Measurements from ENCODE around the gene DELE1.
"Not testable (repeated sequence)": the region's sequence is repeated elsewhere in the genome, so short reads cannot be mapped to it uniquely, and the experiment has no call there.

The DELE1 gene

DNA sequence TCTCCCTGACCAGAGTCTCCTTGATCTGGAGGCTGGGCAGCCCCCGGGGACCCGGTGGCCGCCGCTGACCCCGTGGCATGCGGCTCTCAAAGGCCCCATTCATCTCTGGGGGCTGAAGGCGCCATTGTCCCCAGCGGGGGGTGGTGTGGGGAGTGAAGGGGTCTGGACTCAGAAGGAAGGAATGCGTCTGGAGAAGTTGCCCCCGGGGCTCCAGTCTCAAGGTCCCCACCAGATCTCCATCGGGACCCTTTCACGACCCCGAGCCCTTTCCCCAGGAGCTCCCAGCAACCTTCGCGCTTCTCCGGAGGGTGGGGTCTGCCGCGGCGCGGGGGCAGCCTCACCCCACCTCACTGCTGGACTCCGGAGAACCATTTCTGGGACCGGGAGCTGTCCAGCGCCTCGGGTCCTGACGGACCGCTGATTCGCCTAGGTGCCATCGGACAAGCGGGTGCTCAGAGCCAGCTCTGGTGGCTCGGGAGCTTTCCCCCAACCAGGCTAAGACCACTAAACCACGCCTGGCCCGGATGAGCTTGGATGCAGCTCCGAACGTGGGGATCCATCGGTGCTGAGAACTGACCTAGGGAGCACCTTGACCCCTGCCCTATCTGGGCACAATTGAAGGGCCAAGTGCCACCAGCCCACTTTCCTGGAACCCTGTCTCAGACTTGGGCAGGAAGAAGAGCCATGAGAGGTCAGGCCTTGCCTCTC is 40.3 kb upstream of the DELE1 start:
- H2BK5ac ChIP-seq (ENCODE audit: low read depth, low read length, poor library complexity, severe bottlenecking): no peak overlapping the region
- no peak overlapping the region for H3K9ac ChIP-seq (ENCODE audit: low read length)
- H3K4me2 ChIP-seq (ENCODE audit: low read length, poor library complexity, severe bottlenecking): no peak overlapping the region
- no peak overlapping the region for H2AK5ac ChIP-seq (ENCODE audit: low read length, severe bottlenecking)
- no peaks in the 10 kb centered on the region for H3K79me1 ChIP-seq (replicated peaks; ENCODE audit: low read length, poor library complexity, severe bottlenecking)
- no peak overlapping the region for H2BK15ac ChIP-seq (ENCODE audit: low read depth, poor library complexity, severe bottlenecking)
- no peak overlapping the region for H2BK12ac ChIP-seq (ENCODE audit: low read length in 2 of 2)
- 4% methylated on average over 28 of the region's 35 CpGs for WGBS
- no peak overlapping the region for H3K4me3 ChIP-seq (ENCODE audit: insufficient read depth in 1 of 2, low read depth in 1 of 2, low read length in 2 of 2)
- H3K9me3 ChIP-seq (ENCODE audit: control insufficient read depth, low read length): no peaks in the 10 kb centered on the region
- no peak overlapping the region for H2BK120ac ChIP-seq (ENCODE audit: low read depth, low read length)
- H3K4me1 ChIP-seq (ENCODE audit: control insufficient read depth, insufficient read depth, low read depth, low read length): peaks cover 9% of the 10 kb centered on the region
- H3K18ac ChIP-seq (ENCODE audit: low read depth in 1 of 2, low read length in 2 of 2): no peak overlapping the region
- no peak overlapping the region for H4K91ac ChIP-seq (ENCODE audit: low read length)
- H2AFZ ChIP-seq (ENCODE audit: low read depth, low read length): no peak overlapping the region
- H3K36me3 ChIP-seq (ENCODE audit: control insufficient read depth in 1 of 2, insufficient read depth in 2 of 2, low read depth in 1 of 2, low read length in 2 of 2): no peaks in the 10 kb centered on the region
- H3K27me3 ChIP-seq (ENCODE audit: control insufficient read depth in 1 of 2, insufficient read depth in 1 of 2, low read length in 2 of 2): peaks cover 68 to 73% of the 10 kb centered on the region in 2 experiments
- H4K8ac ChIP-seq (ENCODE audit: low read length): no peak overlapping the region
- H3K23ac ChIP-seq (ENCODE audit: low read length in 2 of 2): no peak overlapping the region
- peak; percentile 38 for DNase-seq
- H3K27ac ChIP-seq (ENCODE audit: low read length, poor library complexity, severe bottlenecking): no peak overlapping the region
- H3K14ac ChIP-seq (ENCODE audit: low read length in 2 of 2): no peak overlapping the region
- H3K4ac ChIP-seq (ENCODE audit: low read depth in 1 of 2, low read length in 2 of 2): no peak overlapping the region

DNA sequence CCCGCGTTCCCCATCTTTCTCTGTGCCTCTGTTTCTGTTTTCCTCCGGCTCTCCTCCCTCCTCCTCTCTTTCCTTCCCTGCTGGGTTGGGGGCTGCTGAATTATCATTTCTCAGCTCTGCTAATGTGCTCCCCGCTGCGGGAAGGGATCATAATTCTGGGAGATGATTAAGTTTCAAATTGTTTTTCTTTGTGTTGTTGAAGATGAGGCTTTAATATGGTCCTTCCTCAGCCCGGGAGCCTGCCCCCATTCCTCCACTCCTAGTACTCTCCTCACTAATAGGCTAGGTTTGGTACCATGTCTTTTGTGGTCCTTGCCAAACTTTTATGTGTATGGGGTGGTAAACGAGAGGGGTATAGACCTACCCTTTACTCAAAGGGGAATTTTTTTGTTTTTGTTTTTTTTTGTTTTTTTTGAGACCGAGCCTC is 39.8 kb upstream of the DELE1 start:
- 51% methylated on average over 5 of the region's 8 CpGs for WGBS
- no peak overlapping the region for H2AFZ ChIP-seq (ENCODE audit: low read depth, low read length)
- H2BK12ac ChIP-seq (ENCODE audit: low read length in 2 of 2): no peak overlapping the region
- H2BK15ac ChIP-seq (ENCODE audit: low read depth, poor library complexity, severe bottlenecking): no peak overlapping the region
- no peak overlapping the region for H3K18ac ChIP-seq (ENCODE audit: low read depth in 1 of 2, low read length in 2 of 2)
- H4K91ac ChIP-seq (ENCODE audit: low read length): no peak overlapping the region
- peaks cover 65 to 68% of the 10 kb centered on the region in 2 experiments for H3K27me3 ChIP-seq (ENCODE audit: control insufficient read depth in 1 of 2, insufficient read depth in 1 of 2, low read length in 2 of 2)
- no peaks in the 10 kb centered on the region for H3K79me1 ChIP-seq (replicated peaks; ENCODE audit: low read length, poor library complexity, severe bottlenecking)
- H3K4me3 ChIP-seq (ENCODE audit: insufficient read depth in 1 of 2, low read depth in 1 of 2, low read length in 2 of 2): no peak overlapping the region
- no peak for DNase-seq
- no peaks in the 10 kb centered on the region for H3K36me3 ChIP-seq (ENCODE audit: control insufficient read depth in 1 of 2, insufficient read depth in 2 of 2, low read depth in 1 of 2, low read length in 2 of 2)
- no peak overlapping the region for H2AK5ac ChIP-seq (ENCODE audit: low read length, severe bottlenecking)
- H3K27ac ChIP-seq (ENCODE audit: low read length, poor library complexity, severe bottlenecking): no peak overlapping the region
- H3K9me3 ChIP-seq (ENCODE audit: control insufficient read depth, low read length): no peaks in the 10 kb centered on the region
- no peak overlapping the region for H3K14ac ChIP-seq (ENCODE audit: low read length in 2 of 2)
- H3K9ac ChIP-seq (ENCODE audit: low read length): no peak overlapping the region
- peaks cover 4% of the 10 kb centered on the region for H3K4me1 ChIP-seq (ENCODE audit: control insufficient read depth, insufficient read depth, low read depth, low read length)
- no peak overlapping the region for H4K8ac ChIP-seq (ENCODE audit: low read length)
- H3K4ac ChIP-seq (ENCODE audit: low read depth in 1 of 2, low read length in 2 of 2): no peak overlapping the region
- no peak overlapping the region for H2BK120ac ChIP-seq (ENCODE audit: low read depth, low read length)
- H3K23ac ChIP-seq (ENCODE audit: low read length in 2 of 2): no peak overlapping the region
- H2BK5ac ChIP-seq (ENCODE audit: low read depth, low read length, poor library complexity, severe bottlenecking): no peak overlapping the region
- no peak overlapping the region for H3K4me2 ChIP-seq (ENCODE audit: low read length, poor library complexity, severe bottlenecking)

DNA sequence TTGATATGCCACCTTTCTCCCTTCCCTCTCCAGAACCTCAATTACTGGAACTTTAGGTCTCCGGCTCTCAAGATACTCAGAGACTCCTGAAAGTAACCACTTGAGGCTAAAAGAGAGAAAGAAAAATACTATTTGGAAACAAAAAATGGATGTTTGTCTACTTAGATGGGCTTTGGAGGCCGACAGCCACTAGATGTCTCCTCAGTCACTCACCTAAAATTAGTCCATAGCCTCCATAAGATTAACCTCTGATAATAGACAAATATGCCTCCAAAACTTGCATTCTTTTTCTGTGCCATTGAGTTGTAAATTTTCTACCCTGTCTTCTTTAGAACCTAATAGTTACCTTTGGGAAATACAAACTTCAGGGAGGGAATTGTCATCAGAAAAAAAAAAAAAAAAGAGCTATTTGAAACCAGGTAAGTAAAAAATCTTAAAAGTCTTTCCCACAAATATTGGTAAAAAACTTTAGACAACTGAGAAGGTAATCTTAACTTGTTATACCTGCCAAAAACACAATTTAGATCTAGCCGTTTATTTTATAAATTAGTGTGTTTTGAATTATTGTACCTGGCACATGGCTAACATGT is 34.3 kb upstream of the DELE1 start:
- H3K4me1 ChIP-seq (ENCODE audit: control insufficient read depth, insufficient read depth, low read depth, low read length): no peaks in the 10 kb centered on the region
- no peak overlapping the region for H2AFZ ChIP-seq (ENCODE audit: low read depth, low read length)
- no peak overlapping the region for H3K18ac ChIP-seq (ENCODE audit: low read depth in 1 of 2, low read length in 2 of 2)

DNA sequence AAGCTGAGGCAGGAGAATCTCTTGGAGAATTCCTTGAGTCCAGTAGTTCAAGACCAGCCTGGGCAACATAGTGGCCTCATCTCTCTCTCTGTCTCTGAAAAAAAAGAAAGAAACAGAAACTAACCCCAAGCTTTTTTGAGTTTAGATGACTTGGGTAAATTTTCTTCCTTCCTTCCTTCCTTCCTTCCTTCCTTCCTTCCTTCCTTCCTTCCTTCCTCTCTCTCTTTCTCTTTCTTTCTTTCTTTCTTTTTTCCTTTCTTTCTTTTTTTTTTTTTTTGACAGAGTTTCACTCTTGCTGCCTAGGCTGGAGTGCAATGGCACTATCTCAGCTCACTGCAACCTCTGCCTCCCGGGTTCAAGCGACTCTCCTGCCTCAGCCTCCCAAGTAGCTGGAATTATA is 33.2 kb upstream of the DELE1 start:
- H3K4ac ChIP-seq (ENCODE audit: low read depth in 1 of 2, low read length in 2 of 2); DNase-seq; H3K4me2 ChIP-seq (ENCODE audit: low read length, poor library complexity, severe bottlenecking); H2BK15ac ChIP-seq (ENCODE audit: low read depth, poor library complexity, severe bottlenecking); H3K23ac ChIP-seq (ENCODE audit: low read length in 2 of 2); H2BK12ac ChIP-seq (ENCODE audit: low read length in 2 of 2); H3K9ac ChIP-seq (ENCODE audit: low read length); H3K9me3 ChIP-seq (ENCODE audit: control insufficient read depth, low read length); H3K27ac ChIP-seq (ENCODE audit: low read length, poor library complexity, severe bottlenecking); H3K36me3 ChIP-seq (ENCODE audit: control insufficient read depth in 1 of 2, insufficient read depth in 2 of 2, low read depth in 1 of 2, low read length in 2 of 2); H2BK5ac ChIP-seq (ENCODE audit: low read depth, low read length, poor library complexity, severe bottlenecking); H3K14ac ChIP-seq (ENCODE audit: low read length in 2 of 2); H3K4me1 ChIP-seq (ENCODE audit: control insufficient read depth, insufficient read depth, low read depth, low read length); H3K18ac ChIP-seq (ENCODE audit: low read depth in 1 of 2, low read length in 2 of 2); H2AFZ ChIP-seq (ENCODE audit: low read depth, low read length); H2AK5ac ChIP-seq (ENCODE audit: low read length, severe bottlenecking); H3K4me3 ChIP-seq (ENCODE audit: insufficient read depth in 1 of 2, low read depth in 1 of 2, low read length in 2 of 2); H3K79me1 ChIP-seq (replicated peaks; ENCODE audit: low read length, poor library complexity, severe bottlenecking); H4K91ac ChIP-seq (ENCODE audit: low read length); H2BK120ac ChIP-seq (ENCODE audit: low read depth, low read length); H4K8ac ChIP-seq (ENCODE audit: low read length): not testable (repeated sequence)
- 94% methylated on average over 2 of the region's 2 CpGs for WGBS
- H3K27me3 ChIP-seq (ENCODE audit: control insufficient read depth in 1 of 2, insufficient read depth in 1 of 2, low read length in 2 of 2): peaks cover 3 to 19% of the 10 kb centered on the region in 2 experiments

More for the DNA sequence above, 34.3 kb upstream of the DELE1 start:
- no peak overlapping the region for H3K4me2 ChIP-seq (ENCODE audit: low read length, poor library complexity, severe bottlenecking)
- DNase-seq: peak; percentile 11
- WGBS: 30% methylated on average over 1 of the region's 3 CpGs
- H3K27ac ChIP-seq (ENCODE audit: low read length, poor library complexity, severe bottlenecking): no peak overlapping the region
- H3K36me3 ChIP-seq (ENCODE audit: control insufficient read depth in 1 of 2, insufficient read depth in 2 of 2, low read depth in 1 of 2, low read length in 2 of 2): no peaks in the 10 kb centered on the region
- peaks cover 13 to 27% of the 10 kb centered on the region in 2 experiments for H3K27me3 ChIP-seq (ENCODE audit: control insufficient read depth in 1 of 2, insufficient read depth in 1 of 2, low read length in 2 of 2)
- H2AK5ac ChIP-seq (ENCODE audit: low read length, severe bottlenecking): no peak overlapping the region
- no peak overlapping the region for H2BK5ac ChIP-seq (ENCODE audit: low read depth, low read length, poor library complexity, severe bottlenecking)
- no peak overlapping the region for H4K8ac ChIP-seq (ENCODE audit: low read length)
- no peak overlapping the region for H2BK12ac ChIP-seq (ENCODE audit: low read length in 2 of 2)
- H3K9ac ChIP-seq (ENCODE audit: low read length): no peak overlapping the region
- H3K4ac ChIP-seq (ENCODE audit: low read depth in 1 of 2, low read length in 2 of 2): no peak overlapping the region
- H3K23ac ChIP-seq (ENCODE audit: low read length in 2 of 2): no peak overlapping the region
- H2BK15ac ChIP-seq (ENCODE audit: low read depth, poor library complexity, severe bottlenecking): no peak overlapping the region
- no peak overlapping the region for H4K91ac ChIP-seq (ENCODE audit: low read length)
- H3K14ac ChIP-seq (ENCODE audit: low read length in 2 of 2): no peak overlapping the region
- no peaks in the 10 kb centered on the region for H3K79me1 ChIP-seq (replicated peaks; ENCODE audit: low read length, poor library complexity, severe bottlenecking)
- no peaks in the 10 kb centered on the region for H3K9me3 ChIP-seq (ENCODE audit: control insufficient read depth, low read length)
- H2BK120ac ChIP-seq (ENCODE audit: low read depth, low read length): no peak overlapping the region
- no peak overlapping the region for H3K4me3 ChIP-seq (ENCODE audit: insufficient read depth in 1 of 2, low read depth in 1 of 2, low read length in 2 of 2)
